Amniotic stem cell (primary cell): ENCODE measurements around the gene TAOK2.
"Not testable (repeated sequence)": the region's sequence is repeated elsewhere in the genome, so short reads cannot be mapped to it uniquely, and the experiment has no call there.

Experiments
- DNase-seq: peaks from one replicate; lab custom pipeline; 2025; lab: John Stamatoyannopoulos, UW

TAOK2 gene

GRCh38 chr16:30003670-30004423, 30.2 kb downstream of the TAOK2 start:
- DNase-seq, result no peak

GRCh38 chr16:30004424-30004776, 30.7 kb downstream of the TAOK2 start:
- no peak for DNase-seq

GRCh38 chr16:30004811-30005242, 31.2 kb downstream of the TAOK2 start:
- DNase-seq, result no peak

GRCh38 chr16:30005341-30006094, 31.9 kb downstream of the TAOK2 start:
- no peak for DNase-seq

GRCh38 chr16:30006095-30006473, 32.4 kb downstream of the TAOK2 start:
- DNase-seq, result no peak

- DNase-seq, result no peak
Measured at GRCh38 chr16:30006659-30007377, 33.1 kb downstream of the TAOK2 start.

- DNase-seq, result no peak
Measured at GRCh38 chr16:30007378-30007895, 33.8 kb downstream of the TAOK2 start.

GRCh38 chr16:30009085-30009862, 35.6 kb downstream of the TAOK2 start:
- no peak for DNase-seq

GRCh38 chr16:30009990-30010843, 36.5 kb downstream of the TAOK2 start:
- no peak for DNase-seq

- no peak for DNase-seq
Measured at GRCh38 chr16:30010844-30011713, 37.4 kb downstream of the TAOK2 start, which contains the start of gene DOC2A. TSS of gene DOC2A (minus strand) at chr16:30011027. CDS start at chr16:30010222, 805 bp downstream.

- DNase-seq, result no peak
Measured at GRCh38 chr16:30011714-30012504, 38.2 kb downstream of the TAOK2 start.

- not testable (repeated sequence) for DNase-seq
Measured at GRCh38 chr16:30012598-30012997, 38.9 kb downstream of the TAOK2 start.

GRCh38 chr16:30015450-30015849, 41.8 kb downstream of the TAOK2 start:
- DNase-seq, result not testable (repeated sequence)

GRCh38 chr16:30016555-30017276, 43.0 kb downstream of the TAOK2 start:
- no peak for DNase-seq

GRCh38 chr16:30017277-30017656, 43.6 kb downstream of the TAOK2 start:
- DNase-seq, result no peak

GRCh38 chr16:30017937-30018336, 44.3 kb downstream of the TAOK2 start:
- not testable (repeated sequence) for DNase-seq

- no peak for DNase-seq
Measured at GRCh38 chr16:30018731-30019158, 45.1 kb downstream of the TAOK2 start.

- DNase-seq, result no peak
Measured at GRCh38 chr16:30022887-30023286, 49.2 kb downstream of the TAOK2 start, which contains the start of gene C16orf92. TSS of gene C16orf92 (plus strand) at chr16:30023198. CDS start at chr16:30023341, 143 bp downstream.
